Measurements from ENCODE around the gene PNCK. TPM values are rescaled to one million over a fixed set of nuclear protein-coding genes. Genes with fewer than 3 reads are reported as not detected.
A peak's percentile ranks its signal among the peaks of the same experiment; 100 is the strongest.

Gene PNCK
- total RNA-seq, 1 experiment from 2014 or later, result 0.84 TPM

GRCh38 chrX:153685751-153686696 lies 12.4 kb upstream of the PNCK start:
- DNase-seq (ENCODE audit: low read depth, low spot score), result no peak
- Histone ChIP-seq H3K79me2 (ENCODE audit: insufficient read depth, low read length) (peaks cover 17% of the 10 kb centered on the region), H4K20me1 (ENCODE audit: insufficient read depth) (no peaks in the 10 kb centered on the region), H3K27me3 (ENCODE audit: insufficient read depth, low read length) (no peaks in the 10 kb centered on the region), H3K9ac (ENCODE audit: low read length) (no peak overlapping the region), H3K27ac (ENCODE audit: low read depth, low read length) (no peak overlapping the region), H3K9me2 (ENCODE audit: insufficient read depth) (no peaks in the 10 kb centered on the region), H3K9me3 (ENCODE audit: control insufficient read depth in 1 of 2, insufficient read depth in 1 of 2, low read depth in 1 of 2, low read length in 2 of 2) (no peaks in the 10 kb centered on the region), H3K4me3 (replicated peaks in 1 of 2; ENCODE audit: low read depth in 1 of 2, low read length in 2 of 2) (no peak overlapping the region), H2AFZ (ENCODE audit: low read depth, low read length, poor library complexity, severe bottlenecking) (no peak overlapping the region), H3K36me3 (ENCODE audit: control insufficient read depth in 1 of 2, insufficient read depth in 2 of 2, low read length in 2 of 2) (no peaks in the 10 kb centered on the region), H3K4me1 (ENCODE audit: control insufficient read depth in 1 of 2, insufficient read depth in 2 of 2, low read length in 2 of 2) (peaks cover 4 to 24% of the 10 kb centered on the region in 2 experiments; a peak in 3 of 4 replicates), H3K4me2 (ENCODE audit: low read length) (peak overlapping the region; percentile 65)
- no TSS peak for BruUV-seq (replicated peaks)
- RAD21 ChIA-PET (ENCODE audit: low non-redundant PET in 1 of 2, low total read pairs in 2 of 2, uncharacterized antibody in 2 of 2, unreplicated experiment in 2 of 2), result interaction anchor here in 1 of 2 experiments (0.7 kb wide), 1 partner anchor 793 kb away, joined by 5 read pairs; no protein-coding TSS in a partner anchor
- no peak for TF ChIP-seq POLR2AphosphoS5 (IDR thresholded peaks at IDR 0.05; ENCODE audit: low read depth, low read length)
- no peak for TF ChIP-seq EGR1 (IDR thresholded peaks at IDR 0.05; ENCODE audit: low read depth)
- no peak for TF ChIP-seq JUND (IDR thresholded peaks at IDR 0.05)
- TF ChIP-seq POLR2A (IDR thresholded peaks at IDR 0.05; ENCODE audit: borderline replicate concordance, extremely low read depth, insufficient read depth, insufficient read length), result no peak
- TF ChIP-seq ZNF274 (IDR thresholded peaks at IDR 0.05; ENCODE audit: low read depth, low read length), result no peak
- no peak for TF ChIP-seq CTCF (IDR thresholded peaks at IDR 0.05 in 2 of 3, conservative IDR thresholded peaks at IDR 0.05 in 1 of 3; ENCODE audit: borderline replicate concordance in 1 of 3, insufficient read depth in 1 of 3, low read depth in 2 of 3, low read length in 2 of 3)
- no peak for TF ChIP-seq ZBTB33 (IDR thresholded peaks at IDR 0.05; ENCODE audit: extremely low read depth, insufficient replicate concordance, low read length)
- TF ChIP-seq ELF1 (IDR thresholded peaks at IDR 0.05; ENCODE audit: borderline replicate concordance, low read depth), result no peak
- no peak for TF ChIP-seq MAX (IDR thresholded peaks at IDR 0.05)
- no peak for TF ChIP-seq CBX3 (IDR thresholded peaks at IDR 0.05; ENCODE audit: low read depth)
- no peak for TF ChIP-seq REST (IDR thresholded peaks at IDR 0.05; ENCODE audit: low read depth)
- no peak for TF ChIP-seq CEBPB (IDR thresholded peaks at IDR 0.05; ENCODE audit: low read depth)
- no peak for TF ChIP-seq RAD21 (IDR thresholded peaks at IDR 0.05; ENCODE audit: low read depth)
- no peak for TF ChIP-seq TCF7L2 (IDR thresholded peaks at IDR 0.05; ENCODE audit: borderline replicate concordance, extremely low read depth, insufficient read depth, insufficient read length)
- no peak for TF ChIP-seq YY1 (IDR thresholded peaks at IDR 0.05; ENCODE audit: extremely low read depth, insufficient replicate concordance, low read depth, low read length)
- TF ChIP-seq SIN3A (IDR thresholded peaks at IDR 0.05; ENCODE audit: low read depth), result no peak
- no peak for TF ChIP-seq SP1 (IDR thresholded peaks at IDR 0.05; ENCODE audit: low read depth)
- no peak for TF ChIP-seq EZH2phosphoT487 (IDR thresholded peaks at IDR 0.05; ENCODE audit: borderline replicate concordance)
- no peak for TF ChIP-seq ZFX (IDR thresholded peaks at IDR 0.05)
- CTCF ChIA-PET, result interaction anchor here (1.4 kb wide), 2 partner anchors 18 to 22 kb away, joined by 3 to 5 read pairs; no protein-coding TSS in a partner anchor
- POLR2A ChIA-PET, result no interaction called here
- intact Hi-C loops (cut with micrococcal nuclease), result no loop called here
- ATAC-seq, result no peak
